ENCODE data around the gene TMEM245. TPM values are rescaled to one million over a fixed set of nuclear protein-coding genes. Genes with fewer than 3 reads are reported as not detected.

TMEM245 gene
- total RNA-seq, 1 experiment from 2014 or later: 110 TPM

Small RNA genes lying within 50 kb of the gene (microRNA-seq; reads per million reads assigned to microRNA genes)
- gene MIR32: 905 reads per million, percentile 87 among the genes with 10 or more reads in this experiment

Other genes starting within 250 kb of the TMEM245 start
- 27.6 and 29.1 TPM in 2 replicates for gene ELP1, start 185.8 kb downstream of the TMEM245 start, total RNA-seq (2022)
- gene ABITRAM, start 185.5 kb downstream of the TMEM245 start, total RNA-seq (2022): 16.9 and 20.5 TPM in 2 replicates
- gene CTNNAL1, start 106.4 kb downstream of the TMEM245 start, total RNA-seq (2022): 107 and 111 TPM in 2 replicates
- 0.30 TPM in 1 of 2 replicates, not detected in the other for gene FRRS1L, start 47.3 kb upstream of the TMEM245 start, total RNA-seq (2022)
- gene EPB41L4B, start 201.1 kb upstream of the TMEM245 start, total RNA-seq (2022): 14.7 and 16.3 TPM in 2 replicates